ENCODE results near the gene SIRT5.

Gene SIRT5

DNA sequence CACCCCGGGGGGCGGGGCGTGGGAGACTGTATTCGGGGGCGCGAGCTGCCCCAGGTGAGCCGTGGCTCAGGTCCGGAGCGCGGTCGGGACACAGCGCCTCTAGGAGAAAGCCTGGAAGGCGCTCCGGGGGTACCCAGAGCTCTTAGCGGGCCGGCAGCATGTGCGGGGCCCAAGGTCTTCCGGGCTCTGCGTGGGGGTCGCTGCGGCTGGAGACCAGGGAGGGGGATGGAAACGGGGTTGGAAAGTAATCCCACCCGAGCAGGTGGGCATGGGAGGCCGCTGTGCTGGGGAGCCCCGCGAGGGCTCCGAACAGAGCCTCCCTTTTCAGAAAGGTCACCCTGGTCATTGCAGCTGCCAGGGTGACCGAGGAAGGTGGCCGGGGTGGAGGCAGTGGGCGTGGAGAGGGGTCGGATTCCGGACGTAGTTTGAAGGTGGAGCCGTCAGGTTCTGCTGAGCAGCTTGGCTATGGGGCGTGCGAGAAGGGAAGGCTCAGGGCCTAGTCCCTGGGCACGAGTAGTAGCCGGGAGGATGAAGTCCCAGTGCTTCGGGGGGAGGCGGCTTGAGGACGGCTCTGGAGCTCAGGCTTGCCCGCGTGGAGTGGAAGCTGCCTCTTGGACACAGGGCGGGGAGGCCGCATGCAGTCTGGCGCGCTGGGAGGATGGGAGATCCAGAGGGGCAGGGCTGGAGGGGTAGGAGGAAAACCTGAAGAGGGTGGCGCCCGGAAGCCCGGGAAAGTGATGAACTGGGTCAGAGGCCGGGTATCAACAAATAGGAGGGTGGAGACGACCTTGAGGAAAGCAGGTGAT is at the start of gene SIRT5:
SIRT5 (plus strand) TSS at position 31 of the 806 bp plus-strand sequence. CDS start 9,510 bp downstream, outside the sequence.
- no peak for TF ChIP-seq CTCF (IDR thresholded peaks at IDR 0.05; ENCODE audit: insufficient read depth, low read depth, low read length, missing control alignments)
- H3K4me3 ChIP-seq (ENCODE audit: low read length): peak within 1 kb of the TSS; percentile 71
- DNase-seq (ENCODE audit: low read depth): peak; percentile 90

GRCh38 chr6:13524801-13525508 is 49.4 kb upstream of the SIRT5 start:
- TF ChIP-seq CTCF (IDR thresholded peaks at IDR 0.05; ENCODE audit: insufficient read depth, low read depth, low read length, missing control alignments): no peak
- DNase-seq (ENCODE audit: low read depth): no peak

DNA sequence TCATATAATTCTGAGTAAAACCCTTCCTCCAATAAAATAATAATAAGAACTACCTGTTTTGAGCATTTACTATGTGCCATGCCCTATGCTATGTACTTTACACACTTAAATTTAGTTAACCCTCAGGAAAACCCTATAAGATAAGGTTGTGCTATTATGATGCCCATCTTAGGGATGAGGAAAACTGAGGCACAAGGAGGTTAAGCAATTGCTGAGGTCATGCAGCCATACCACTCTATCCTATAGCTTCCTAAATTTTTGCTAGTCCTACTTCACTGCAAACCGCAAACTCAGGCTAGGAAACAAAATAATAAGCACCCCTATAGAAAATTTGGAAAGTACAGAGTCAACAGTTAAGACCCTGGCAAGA is 48.1 kb upstream of the SIRT5 start:
- H3K4me3 ChIP-seq (ENCODE audit: low read length): no peak overlapping the region
- DNase-seq (ENCODE audit: low read depth): no peak
- no peak for TF ChIP-seq CTCF (IDR thresholded peaks at IDR 0.05; ENCODE audit: insufficient read depth, low read depth, low read length, missing control alignments)

More at GRCh38 chr6:13524801-13525508, 49.4 kb upstream of the SIRT5 start:
- H3K4me3 ChIP-seq (ENCODE audit: low read length): no peak overlapping the region

DNA sequence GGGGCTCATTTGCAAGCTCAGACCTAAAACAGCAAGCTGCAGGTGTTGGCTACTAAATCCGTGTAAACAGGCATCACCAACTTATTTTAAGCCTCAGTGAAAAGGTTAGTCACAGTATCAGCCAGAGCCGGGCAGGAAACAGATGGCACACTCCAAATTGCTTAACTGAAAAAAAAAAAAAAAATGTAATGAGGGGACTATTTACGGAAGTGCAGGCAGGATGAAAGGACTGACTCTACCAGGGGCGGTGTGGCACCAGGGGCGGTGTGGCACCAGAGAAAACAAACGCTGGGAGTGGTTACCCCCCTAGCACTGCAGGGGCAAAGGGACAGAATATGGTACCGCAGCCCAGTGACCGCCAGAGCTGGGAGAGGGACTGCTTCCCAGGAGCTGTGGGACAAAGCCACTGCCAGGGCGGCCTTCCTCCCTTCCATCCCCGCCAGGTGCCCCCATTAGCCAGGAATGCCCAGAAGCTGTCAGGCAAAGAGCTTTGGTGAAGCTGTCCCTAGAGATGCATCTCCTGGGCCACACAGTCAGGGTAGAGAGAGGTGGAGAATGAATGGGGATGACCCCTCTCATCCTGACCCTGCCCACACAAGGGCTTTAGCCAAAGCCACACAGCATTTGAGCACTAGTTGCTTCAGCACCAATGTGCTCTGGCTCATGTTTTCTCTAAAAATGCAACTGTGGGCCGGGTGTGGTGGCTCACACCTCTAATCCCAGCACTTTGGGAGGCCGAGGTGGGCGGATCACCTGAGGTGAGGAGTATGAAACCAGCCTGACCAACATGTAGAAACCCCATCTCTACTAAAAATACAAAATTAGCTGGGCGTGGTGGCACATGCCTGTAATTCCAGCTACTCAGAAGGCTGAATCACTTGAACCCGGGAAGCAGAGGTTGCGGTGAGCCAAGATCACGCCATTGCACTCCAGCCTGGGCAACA is 47.4 kb upstream of the SIRT5 start:
- no peak overlapping the region for H3K4me3 ChIP-seq (ENCODE audit: low read length)
- peak; percentile 55 for DNase-seq (ENCODE audit: low read depth)
- TF ChIP-seq CTCF (IDR thresholded peaks at IDR 0.05; ENCODE audit: insufficient read depth, low read depth, low read length, missing control alignments): no peak

- TF ChIP-seq CTCF (IDR thresholded peaks at IDR 0.05; ENCODE audit: insufficient read depth, low read depth, low read length, missing control alignments): no peak
- no peak for DNase-seq (ENCODE audit: low read depth)
- no peak overlapping the region for H3K4me3 ChIP-seq (ENCODE audit: low read length)
Observed at GRCh38 chr6:13527671-13528056, 46.7 kb upstream of the SIRT5 start.

DNA sequence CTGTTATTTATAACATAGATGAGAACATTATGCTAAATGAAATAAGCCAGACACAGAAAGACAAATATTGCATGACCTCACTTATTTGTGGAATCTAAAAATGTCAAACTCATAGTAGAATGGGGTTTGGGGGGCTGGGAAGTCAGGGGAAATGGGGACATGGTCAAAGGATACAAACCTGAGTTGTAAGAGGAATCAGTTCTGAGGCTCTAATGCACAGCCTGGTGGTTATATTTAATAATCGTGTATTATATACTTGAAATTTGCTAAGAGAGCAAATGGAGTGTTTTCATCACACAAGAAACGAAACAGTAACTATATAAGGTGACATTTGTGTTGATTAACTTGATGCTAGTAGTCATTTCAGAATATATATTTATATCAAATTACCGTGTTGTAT is 46.2 kb upstream of the SIRT5 start:
- no peak for TF ChIP-seq CTCF (IDR thresholded peaks at IDR 0.05; ENCODE audit: insufficient read depth, low read depth, low read length, missing control alignments)

More for the DNA sequence above, 46.2 kb upstream of the SIRT5 start:
- DNase-seq (ENCODE audit: low read depth): no peak
- no peak overlapping the region for H3K4me3 ChIP-seq (ENCODE audit: low read length)

Data from epithelial cell of esophagus (primary cell).